ENCODE measurements around the gene RHCE. TPM values are rescaled to one million over a fixed set of nuclear protein-coding genes. Genes with fewer than 3 reads are reported as not detected.
"Not testable (repeated sequence)": the region's sequence is repeated elsewhere in the genome, so short reads cannot be mapped to it uniquely, and the experiment has no call there.

The RHCE gene
- total RNA-seq, 2 experiments from 2014 or later, result 0.17 TPM; not detected in 1

DNA sequence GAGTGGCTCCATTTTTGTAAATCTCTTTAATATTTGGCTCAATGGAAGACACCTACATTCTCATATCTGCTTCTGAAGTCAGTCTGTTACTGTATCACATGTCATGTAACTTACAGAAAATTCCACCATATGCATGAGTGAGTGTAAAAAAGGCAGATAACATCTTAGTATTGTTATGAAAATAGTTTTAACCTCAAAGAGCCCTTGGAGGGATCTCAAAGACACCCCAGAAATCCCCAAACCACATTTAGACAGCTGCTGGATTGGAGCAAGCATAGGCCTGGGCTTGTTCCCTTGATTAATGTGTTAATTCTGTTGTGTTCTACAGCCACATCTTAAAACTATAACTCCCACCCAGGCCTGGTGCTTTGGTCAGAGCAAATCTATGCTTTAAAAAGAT, 26.9 kb upstream of the RHCE start:
- H3K27ac Mint-ChIP-seq, result peak overlapping the region; percentile 25
- no peak overlapping the region for H3K4me3 Mint-ChIP-seq
- DNase-seq, result no peak
- ChIA-PET POLR2A (no interaction called here), CTCF (interaction anchor here (1.0 kb wide), 1 partner anchor 29 kb away, joined by 3 read pairs; no protein-coding TSS in a partner anchor)
- peaks cover 30% of the 10 kb centered on the region for H3K36me3 Mint-ChIP-seq (ENCODE audit: low read depth)
- H3K27me3 Mint-ChIP-seq, result no peaks in the 10 kb centered on the region
- peaks cover 28% of the 10 kb centered on the region for H3K4me1 Mint-ChIP-seq
- no peaks in the 10 kb centered on the region for H3K9me3 Mint-ChIP-seq

GRCh38 chr1:25445993-25446538, 25.4 kb upstream of the RHCE start:
- no peaks in the 10 kb centered on the region for H3K27me3 Mint-ChIP-seq
- H3K4me1 Mint-ChIP-seq, result peaks cover 35% of the 10 kb centered on the region
- H3K27ac Mint-ChIP-seq, result no peak overlapping the region
- H3K9me3 Mint-ChIP-seq, result no peaks in the 10 kb centered on the region
- H3K4me3 Mint-ChIP-seq, result no peak overlapping the region
- POLR2A ChIA-PET, result no interaction called here
- DNase-seq, result no peak
- CTCF ChIA-PET, result interaction anchor here (1.1 kb wide), 1 partner anchor 19 kb away, joined by 4 read pairs; no protein-coding TSS in a partner anchor
- H3K36me3 Mint-ChIP-seq (ENCODE audit: low read depth), result peaks cover 30% of the 10 kb centered on the region

DNA sequence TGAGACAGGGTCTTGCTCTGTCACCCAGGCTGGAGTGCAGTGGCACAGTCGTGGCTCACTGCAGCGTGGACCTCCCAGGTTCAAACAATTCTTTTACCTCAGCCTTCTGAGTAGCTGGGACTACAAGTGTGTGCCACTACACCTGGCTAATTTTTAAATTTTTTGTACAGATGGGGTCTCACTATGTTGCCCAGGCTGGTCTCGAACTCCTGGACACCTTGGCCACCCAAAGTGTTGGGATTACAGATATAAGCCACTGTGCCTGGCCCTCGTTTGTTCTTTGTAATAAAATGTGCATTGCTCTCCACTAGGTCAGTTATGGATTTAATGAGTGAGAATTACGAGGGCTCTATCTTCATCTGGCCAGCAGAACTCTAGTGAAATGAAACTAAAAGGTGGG, 24.0 kb upstream of the RHCE start:
- not testable (repeated sequence) for H3K4me3 Mint-ChIP-seq, H3K27me3 Mint-ChIP-seq, H3K9me3 Mint-ChIP-seq, DNase-seq, H3K27ac Mint-ChIP-seq
- Mint-ChIP-seq H3K36me3 (ENCODE audit: low read depth) (peaks cover 24% of the 10 kb centered on the region), H3K4me1 (peaks cover 35% of the 10 kb centered on the region)
- CTCF ChIA-PET, result interaction anchor here (0.9 to 1.2 kb wide), 2 partner anchors 12 to 14 kb away, joined by 3 to 4 read pairs; no protein-coding TSS in a partner anchor
- POLR2A ChIA-PET, result interaction anchor here (0.7 kb wide), 1 partner anchor 197 kb away, joined by 5 read pairs; the partner anchor contains the start of gene RSRP1

- Mint-ChIP-seq H3K27me3 (no peaks in the 10 kb centered on the region), H3K4me1 (peaks cover 35% of the 10 kb centered on the region), H3K27ac (no peak overlapping the region), H3K9me3 (no peaks in the 10 kb centered on the region), H3K4me3 (no peak overlapping the region), H3K36me3 (ENCODE audit: low read depth) (peaks cover 24% of the 10 kb centered on the region)
- ChIA-PET CTCF (interaction anchor here (0.7 to 1.2 kb wide), 2 partner anchors 13 to 803 kb away, joined by 3 read pairs; no protein-coding TSS in a partner anchor), POLR2A (interaction anchor here (0.6 kb wide), 1 partner anchor 717 kb away, joined by 6 read pairs; no protein-coding TSS in a partner anchor)
- DNase-seq, result no peak
Observed at GRCh38 chr1:25443030-25443699, 22.5 kb upstream of the RHCE start.

DNA sequence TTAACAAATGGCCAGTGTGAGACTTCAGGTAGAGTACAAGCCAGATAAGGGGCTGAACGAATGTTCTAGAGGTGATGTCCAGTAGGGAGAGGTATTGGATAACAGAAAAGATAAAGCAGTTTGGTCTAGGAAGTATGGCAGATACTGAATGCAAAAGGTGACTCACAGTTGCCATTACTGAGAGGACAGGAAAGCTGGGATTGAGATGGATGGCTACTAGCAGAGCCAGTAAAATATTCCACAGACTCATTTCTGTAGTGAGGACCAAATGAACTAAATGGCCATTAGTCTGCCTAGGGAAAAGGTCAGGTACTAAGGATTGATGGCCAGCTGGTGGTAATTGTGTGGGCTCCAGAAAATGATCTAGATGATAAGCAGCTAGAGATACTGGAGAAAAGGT, 21.6 kb upstream of the RHCE start:
- no peaks in the 10 kb centered on the region for H3K27me3 Mint-ChIP-seq
- DNase-seq, result no peak
- H3K4me1 Mint-ChIP-seq, result peaks cover 27% of the 10 kb centered on the region
- H3K27ac Mint-ChIP-seq, result no peak overlapping the region
- ChIA-PET POLR2A (no interaction called here), CTCF (interaction anchor here (1.1 kb wide), 1 partner anchor 10 kb away, joined by 4 read pairs; no protein-coding TSS in a partner anchor)
- H3K4me3 Mint-ChIP-seq, result no peak overlapping the region
- peaks cover 16% of the 10 kb centered on the region for H3K36me3 Mint-ChIP-seq (ENCODE audit: low read depth)
- H3K9me3 Mint-ChIP-seq, result no peaks in the 10 kb centered on the region

- Mint-ChIP-seq H3K9me3 (no peaks in the 10 kb centered on the region), H3K27me3 (no peaks in the 10 kb centered on the region), H3K36me3 (ENCODE audit: low read depth) (peaks cover 11% of the 10 kb centered on the region), H3K4me1 (peaks cover 43% of the 10 kb centered on the region), H3K27ac (no peak overlapping the region), H3K4me3 (no peak overlapping the region)
- DNase-seq, result no peak
- CTCF ChIA-PET, result interaction anchor here (0.7 kb wide), 1 partner anchor 169 kb away, joined by 3 read pairs; no protein-coding TSS in a partner anchor
- POLR2A ChIA-PET, result no interaction called here
Observed at GRCh38 chr1:25439287-25439686, 18.7 kb upstream of the RHCE start.

GRCh38 chr1:25437672-25438071, 17.0 kb upstream of the RHCE start:
- Mint-ChIP-seq H3K27ac (no peak overlapping the region), H3K27me3 (no peaks in the 10 kb centered on the region), H3K36me3 (ENCODE audit: low read depth) (peaks cover 6% of the 10 kb centered on the region), H3K4me1 (peaks cover 51% of the 10 kb centered on the region), H3K4me3 (no peak overlapping the region), H3K9me3 (no peaks in the 10 kb centered on the region)
- ChIA-PET CTCF (interaction anchor here (1.0 to 1.4 kb wide), 2 partner anchors 9 to 24 kb away, joined by 3 to 5 read pairs; no protein-coding TSS in a partner anchor), POLR2A (no interaction called here)
- no peak for DNase-seq

GRCh38 chr1:25435397-25436108, 14.9 kb upstream of the RHCE start:
- Mint-ChIP-seq H3K4me1 (peaks cover 53% of the 10 kb centered on the region), H3K9me3 (no peaks in the 10 kb centered on the region), H3K27ac (peak overlapping the region; percentile 76), H3K4me3 (peak overlapping the region; percentile 63), H3K36me3 (ENCODE audit: low read depth) (peaks cover 9% of the 10 kb centered on the region), H3K27me3 (no peaks in the 10 kb centered on the region)
- ChIA-PET CTCF (interaction anchor here (1.0 to 1.1 kb wide), 2 partner anchors 9 to 15 kb away, joined by 3 read pairs; no protein-coding TSS in a partner anchor), POLR2A (no interaction called here)
- DNase-seq, result no peak

- H3K36me3 Mint-ChIP-seq (ENCODE audit: low read depth), result peaks cover 9% of the 10 kb centered on the region
- H3K4me3 Mint-ChIP-seq, result no peak overlapping the region
- no peaks in the 10 kb centered on the region for H3K27me3 Mint-ChIP-seq
- H3K27ac Mint-ChIP-seq, result no peak overlapping the region
- CTCF ChIA-PET, result interaction anchor here (1.8 kb wide), 1 partner anchor 11 kb away, joined by 4 read pairs; no protein-coding TSS in a partner anchor
- no peak for DNase-seq
- peaks cover 62% of the 10 kb centered on the region for H3K4me1 Mint-ChIP-seq
- POLR2A ChIA-PET, result no interaction called here
- H3K9me3 Mint-ChIP-seq, result no peaks in the 10 kb centered on the region
Observed at GRCh38 chr1:25433389-25434186, 13.0 kb upstream of the RHCE start.

- ChIA-PET POLR2A (no interaction called here), CTCF (interaction anchor here (1.8 kb wide), 1 partner anchor 11 kb away, joined by 4 read pairs; no protein-coding TSS in a partner anchor)
- Mint-ChIP-seq H3K4me3 (peak overlapping the region; percentile 83), H3K36me3 (ENCODE audit: low read depth) (peaks cover 9% of the 10 kb centered on the region), H3K27ac (no peak overlapping the region), H3K27me3 (no peaks in the 10 kb centered on the region), H3K4me1 (peaks cover 65% of the 10 kb centered on the region), H3K9me3 (no peaks in the 10 kb centered on the region)
- DNase-seq, result no peak
Observed at GRCh38 chr1:25432749-25433388, 12.2 kb upstream of the RHCE start.

GRCh38 chr1:25431955-25432719, 11.5 kb upstream of the RHCE start:
- no peaks in the 10 kb centered on the region for H3K27me3 Mint-ChIP-seq
- peak overlapping the region; percentile 83 for H3K4me3 Mint-ChIP-seq
- ChIA-PET CTCF (interaction anchor here (0.6 to 2.7 kb wide), 6 partner anchors 10 to 1759 kb away, joined by 3 to 8 read pairs (median 4); no protein-coding TSS in a partner anchor), POLR2A (no interaction called here)
- peak overlapping the region; percentile 79 for H3K27ac Mint-ChIP-seq
- no peak for DNase-seq
- H3K4me1 Mint-ChIP-seq, result peaks cover 65% of the 10 kb centered on the region
- H3K9me3 Mint-ChIP-seq, result no peaks in the 10 kb centered on the region
- peaks cover 9% of the 10 kb centered on the region for H3K36me3 Mint-ChIP-seq (ENCODE audit: low read depth)
